Adrenal gland (tissue), 12 donors: ENCODE data around the gene RAP1GAP. TPM values are rescaled to one million over a fixed set of nuclear protein-coding genes. Genes with fewer than 3 reads are reported as not detected.

ENCODE experiments used
- DNase-seq, 7 donors: peaks; one replicate each; pipeline ENCODE4 v3.0.0-alpha.2; 2019 to 2020
- H3K27ac ChIP-seq, 5 donors: fragments of 200-600 bp; sonication (generic) in 4 of 5; 1 replicate in 3 of 5; 2 replicates in 2 of 5; pipeline versions ENCODE4 v1.5.1 to v1.8.0; 2016 to 2020; ENCODE audit warnings: mild to moderate bottlenecking in 1 of 5
- H3K27me3 ChIP-seq: fragments of 200-600 bp; 2 replicates; pipeline ENCODE4 v1.8.0; 2021
- H3K36me3 ChIP-seq, 2 donors: fragments of 200-600 bp; replicated peaks in 1 of 2; 1 replicate in 1 of 2; 2 replicates in 1 of 2; pipeline versions ENCODE4 v1.5.1 to v1.8.0; 2018 to 2022
- H3K4me1 ChIP-seq, 2 donors: fragments of 200-600 bp; replicated peaks in 1 of 2; 1 replicate in 1 of 2; 2 replicates in 1 of 2; pipeline versions ENCODE4 v1.5.1 to v1.8.0; 2018 to 2021
- H3K4me3 ChIP-seq, 4 donors: fragments of 200-600 bp; sonication (generic) in 3 of 4; one replicate each; pipeline ENCODE4 v1.5.1; 2016 to 2018
- H3K9me3 ChIP-seq, 3 donors: fragments of 200-600 bp; sonication (generic) in 1 of 3; replicated peaks in 1 of 3; 1 replicate in 2 of 3; 2 replicates in 1 of 3; pipeline versions ENCODE4 v1.5.1 to v1.8.0; 2016 to 2021
- CTCF ChIP-seq, 6 experiments: fragments of 450-650 bp in 4 of 6; fragments of 200-600 bp in 2 of 6; sonication (generic) in 1 of 6; IDR thresholded peaks; 1 replicate in 5 of 6; 2 replicates in 1 of 6; pipeline versions ENCODE4 v1.5.1 to v1.8.0; 2016 to 2021; ENCODE audit warnings: antibody characterized with exemption in 6 of 6, mild to moderate bottlenecking in 2 of 6, moderate library complexity in 1 of 6
- POLR2A ChIP-seq, 2 donors: fragments of 450-650 bp; IDR thresholded peaks; one replicate each; pipeline ENCODE4 v1.6.1; 2017; ENCODE audit warnings: antibody characterized with exemption in 2 of 2, mild to moderate bottlenecking in 2 of 2, moderate library complexity in 1 of 2
- WGBS, 4 donors: extraction: QIAGEN DNeasy Blood & Tissue Kit in 2 of 4; methylation state at CpG; one replicate each; pipeline versions ENCODE4 v1.1.5 to v1.1.7; 2013 to 2017; 5-methylcytosine and 5-hydroxymethylcytosine counted together
- intact Hi-C, 2 donors: fragments of 100-400 bp; cut with DNase I; formaldehyde crosslinking; loops; one replicate each; pipeline versions ENCODE4 v1.14.1 to v1.15.0; 2022 to 2023
- polyA plus RNA-seq, 3 donors: library from polyadenylated mRNA; stranded (reverse); fragments of 200-250 nt in 2 of 3; fragments of 350-450 nt in 1 of 3; fragmentation: Illumina TruSeq in 1 of 3; extraction: RNeasy Lipid Tissue Mini Kit (QIAGEN cat#74804) in 1 of 3; gene quantifications; one replicate each; pipeline ENCODE4 v1.2.3, GENCODE V29; 2013 to 2014
- total RNA-seq, 9 donors: library from RNA; depleted of rRNA in 4 of 9; stranded (reverse); fragments of >200 nt in 4 of 9; fragments of 120-200 nt in 1 of 9; fragmentation: NEBNext Ultra II Directional in 1 of 9; extraction: Animal tissue kit (Norgen Biotek cat#: 25700) in 1 of 9; gene quantifications; one replicate each; pipeline versions ENCODE4 v1.1.0 to v1.2.4, GENCODE V29; 2013 to 2023
- donor health status: healthy with polysubstance abuse.
- donor health status: Bipolar disorder and iron deficiency.
- donor health status: DM: yes; HTN: yes; CAD: no.
- donor health status: DM: no; HTN: no; CAD: no.
- donor health status: DM: no; HTN: no; CAD: no.
- donor health status: DM: yes; HTN: yes; CAD: no.

The RAP1GAP gene
- total and polyA plus RNA-seq, 12 donors: 52.4 to 409 (median 90.0) TPM

DNA sequence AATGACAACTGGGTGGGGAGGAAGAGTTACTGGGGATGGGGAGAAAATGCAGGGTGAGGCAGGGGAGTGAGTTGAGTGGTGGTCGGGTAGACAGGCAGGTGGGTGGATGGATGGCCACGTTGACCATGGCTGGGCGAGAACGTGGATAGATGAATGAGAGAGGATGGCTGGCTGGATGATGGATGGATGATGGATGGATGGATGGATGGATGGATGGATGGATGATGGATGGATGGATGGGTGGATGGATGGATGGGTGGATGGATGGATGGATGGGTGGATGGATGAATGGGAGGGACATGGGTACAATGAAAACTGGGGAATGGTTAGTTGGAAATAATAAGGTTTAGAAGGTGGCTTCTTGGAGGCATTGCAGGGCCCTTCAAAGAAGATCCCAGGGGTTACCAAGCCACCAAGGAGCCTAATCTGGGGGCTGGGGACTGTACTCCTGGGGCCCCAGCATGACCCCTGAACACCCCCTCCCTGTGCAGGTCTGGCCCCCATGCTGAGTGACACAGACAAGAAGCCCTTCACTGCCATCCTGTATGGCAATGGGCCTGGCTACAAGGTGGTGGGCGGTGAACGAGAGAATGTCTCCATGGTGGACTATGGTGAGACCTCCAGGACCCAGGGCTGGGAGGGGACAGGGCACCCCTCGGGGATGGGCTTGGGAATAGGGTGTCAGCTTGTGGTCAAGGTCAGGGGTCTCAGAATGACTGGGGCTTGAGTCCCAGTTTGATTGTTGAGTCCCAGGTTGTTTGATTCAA is 92.9 kb downstream of the RAP1GAP start:
- DNase-seq: no peak
- H3K36me3 ChIP-seq: no peaks in the 10 kb centered on the region
- no peak for TF ChIP-seq CTCF (IDR thresholded peaks at IDR 0.05)
- no peak overlapping the region for H3K4me3 ChIP-seq
- H3K27ac ChIP-seq: no peak overlapping the region
- H3K9me3 ChIP-seq: no peaks in the 10 kb centered on the region
- no peaks in the 10 kb centered on the region for H3K4me1 ChIP-seq
- intact Hi-C loops: loop anchor here in 1 of 2 donors (10.0 kb wide), 1 partner anchor 201 kb away; no protein-coding TSS in a partner anchor
- no peaks in the 10 kb centered on the region for H3K27me3 ChIP-seq
- 86 to 95% (median 91%) methylated on average over 5 to 7 of the region's 7 CpGs for WGBS, 4 donors

GRCh38 chr1:21575351-21575942 is 93.7 kb downstream of the RAP1GAP start:
- Histone ChIP-seq H3K4me3 (no peak overlapping the region), H3K4me1 (no peaks in the 10 kb centered on the region), H3K27me3 (no peaks in the 10 kb centered on the region), H3K27ac (peak overlapping the region in 3 of 5 donors; percentile 10 to 75 (median 62)), H3K36me3 (no peaks in the 10 kb centered on the region), H3K9me3 (no peaks in the 10 kb centered on the region)
- no peak for TF ChIP-seq POLR2A (IDR thresholded peaks at IDR 0.05)
- no peak for TF ChIP-seq CTCF (IDR thresholded peaks at IDR 0.05)
- intact Hi-C loops: loop anchor here in 1 of 2 donors (10.0 kb wide), 1 partner anchor 201 kb away; no protein-coding TSS in a partner anchor
- 89 to 96% (median 94%) methylated on average over 18 of the region's 18 CpGs for WGBS, 4 donors
- peak in 2 of 7 donors; percentile 23 to 24 for DNase-seq

DNA sequence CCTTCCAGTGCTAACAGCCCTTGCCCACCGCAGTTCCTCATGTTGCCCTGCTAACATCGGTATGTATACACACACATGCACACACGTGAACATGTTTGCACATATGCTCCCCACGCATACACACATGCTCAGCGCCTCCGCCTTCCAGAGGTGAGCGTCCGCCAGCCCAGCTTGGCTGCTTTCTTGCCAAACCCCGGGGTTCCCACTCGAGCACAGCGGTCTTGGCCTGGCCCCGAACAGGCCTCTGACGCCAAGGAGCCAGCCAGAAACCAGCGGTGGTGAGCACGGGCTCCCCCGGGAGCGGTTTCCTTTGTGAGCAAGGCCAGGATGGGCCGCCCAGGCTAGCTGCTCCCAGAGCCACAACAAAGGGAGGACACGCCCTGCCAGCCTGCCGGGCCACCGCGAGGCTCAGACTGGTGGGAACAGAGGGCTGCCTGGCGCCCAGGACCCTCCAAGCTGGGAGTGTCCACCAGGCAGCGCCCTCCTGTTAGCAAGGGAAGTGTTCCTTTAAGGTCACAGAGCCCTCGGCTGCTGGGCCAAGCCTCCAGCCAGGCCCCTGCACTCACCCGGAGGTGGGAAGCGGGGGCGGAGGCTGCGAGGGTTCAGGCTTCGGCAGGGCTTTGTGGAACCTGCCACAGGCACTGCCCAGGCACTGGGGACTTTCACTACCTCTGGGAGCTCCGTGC is 94.5 kb downstream of the RAP1GAP start:
- peak in 4 of 7 donors; percentile 43 to 69 (median 56) for DNase-seq
- H3K36me3 ChIP-seq: no peaks in the 10 kb centered on the region
- no peaks in the 10 kb centered on the region for H3K27me3 ChIP-seq
- no peaks in the 10 kb centered on the region for H3K9me3 ChIP-seq
- peak overlapping the region in 4 of 5 donors; percentile 4 to 75 (median 36) for H3K27ac ChIP-seq
- intact Hi-C loops: loop anchor here in 1 of 2 donors (5.0 to 10.0 kb wide), 2 partner anchors 67 to 200 kb away; partner anchors contain the start of gene ALPL
- TF ChIP-seq POLR2A (IDR thresholded peaks at IDR 0.05): peak in 1 of 2 donors; percentile 12
- no peak for TF ChIP-seq CTCF (IDR thresholded peaks at IDR 0.05)
- H3K4me3 ChIP-seq: no peak overlapping the region
- 45 to 69% (median 51%) methylated on average over 7 to 31 of the region's 31 CpGs for WGBS, 4 donors
- no peaks in the 10 kb centered on the region for H3K4me1 ChIP-seq

DNA sequence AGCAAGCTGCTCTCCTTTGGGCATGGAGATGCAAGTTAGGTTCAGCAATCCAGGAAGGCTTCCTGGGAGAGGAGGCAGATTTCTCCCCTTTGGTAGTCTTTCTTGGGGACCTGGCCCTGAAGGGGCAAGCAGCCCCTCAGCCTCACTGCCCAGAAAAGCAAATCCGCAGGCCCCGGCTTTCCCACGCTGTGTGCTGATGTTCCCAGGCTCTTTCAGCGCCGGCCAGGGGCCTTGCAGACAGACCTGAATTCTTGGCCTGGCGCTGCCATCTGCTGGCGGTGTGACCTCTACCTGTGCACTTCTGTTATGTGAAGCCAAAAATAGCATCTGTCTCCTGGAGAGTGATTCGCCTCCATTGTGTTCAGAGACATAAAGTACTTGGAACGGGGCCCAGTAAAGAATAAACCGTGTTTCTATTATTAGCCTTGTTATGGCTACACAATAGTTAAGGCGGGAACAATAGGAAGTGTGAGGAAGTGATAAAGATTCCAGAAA is 95.1 kb downstream of the RAP1GAP start:
- no peaks in the 10 kb centered on the region for H3K27me3 ChIP-seq
- TF ChIP-seq CTCF (IDR thresholded peaks at IDR 0.05) (peak; percentile 26 to 77 (median 68)), POLR2A (IDR thresholded peaks at IDR 0.05) (no peak)
- 10 to 13% (median 13%) methylated on average over 5 to 11 of the region's 11 CpGs for WGBS, 4 donors
- no peaks in the 10 kb centered on the region for H3K4me1 ChIP-seq
- intact Hi-C loops: loop anchor here in 1 of 2 donors (5.0 to 10.0 kb wide), 2 partner anchors 67 to 199 kb away; partner anchors contain the start of gene ALPL
- H3K4me3 ChIP-seq: no peak overlapping the region
- H3K9me3 ChIP-seq: no peaks in the 10 kb centered on the region
- peak; percentile 78 to 94 (median 87) for DNase-seq
- H3K27ac ChIP-seq: peak overlapping the region in 3 of 5 donors; percentile 10 to 75 (median 62)
- no peaks in the 10 kb centered on the region for H3K36me3 ChIP-seq
